AG08396 (cell line): ENCODE results near the gene MYLK.
"Not testable (repeated sequence)": the region's sequence is repeated elsewhere in the genome, so short reads cannot be mapped to it uniquely, and the experiment has no call there.

Experiments used
- DNase-seq: peaks from one replicate; pipeline ENCODE4 v3.0.0; 2012; ENCODE audit warnings: low spot score, mixed read lengths

Gene MYLK

DNA sequence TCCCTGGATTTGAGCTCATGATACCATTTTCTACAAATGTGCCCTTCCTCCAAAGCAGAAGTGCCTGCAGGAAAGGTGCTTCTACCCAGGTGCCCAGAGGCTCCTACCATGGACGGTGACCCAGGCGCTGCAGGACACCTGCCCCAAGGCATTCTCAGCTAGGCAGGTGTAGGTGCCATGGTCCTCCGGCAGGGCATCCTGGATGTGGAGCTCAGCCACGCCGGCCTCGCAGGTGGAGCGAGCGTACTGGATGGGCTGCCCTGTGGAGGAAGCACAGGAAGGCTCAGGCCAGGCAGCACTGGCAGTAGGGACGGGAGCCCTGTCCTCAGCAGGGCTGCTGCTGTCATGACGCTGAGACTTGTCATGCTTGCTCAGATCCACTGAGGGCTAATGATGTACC is 162.1 kb downstream of the MYLK start:
- DNase-seq, result no peak

- DNase-seq, result not testable (repeated sequence)
These were observed 162.9 kb downstream of the MYLK start for GRCh38 chr3:123721095-123721689.

- DNase-seq, result no peak
These were observed 163.5 kb downstream of the MYLK start for GRCh38 chr3:123720638-123721037.

- no peak for DNase-seq
These were observed 164.2 kb downstream of the MYLK start for GRCh38 chr3:123719862-123720453.

- DNase-seq, result peak; percentile 57
These were observed 164.9 kb downstream of the MYLK start for GRCh38 chr3:123719061-123719756.

GRCh38 chr3:123718108-123718507 is 166.0 kb downstream of the MYLK start:
- DNase-seq, result no peak

DNA sequence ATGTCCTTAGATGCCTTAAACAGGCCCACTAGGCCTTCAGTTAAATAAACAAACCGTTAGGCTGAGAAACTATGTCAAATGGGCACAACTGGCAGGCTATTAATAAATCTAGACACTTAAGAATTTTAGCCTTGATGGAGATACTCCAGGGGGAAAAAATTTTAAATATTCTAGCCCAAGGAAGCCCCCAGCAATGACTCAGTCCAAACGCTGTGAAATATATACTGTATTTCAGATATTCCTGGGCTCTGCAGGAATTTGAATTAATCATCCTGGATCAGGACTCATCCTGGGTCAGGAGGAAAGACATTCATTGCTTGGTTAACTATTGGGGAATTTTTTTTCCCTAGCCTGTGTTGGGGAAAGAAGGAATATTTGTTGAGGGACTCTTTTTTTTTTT is 166.7 kb downstream of the MYLK start:
- DNase-seq, result not testable (repeated sequence)

- DNase-seq, result no peak
These were observed 167.7 kb downstream of the MYLK start for GRCh38 chr3:123716411-123716810.

GRCh38 chr3:123713211-123713610 is 170.9 kb downstream of the MYLK start:
- DNase-seq, result no peak

GRCh38 chr3:123712077-123712860 is 171.9 kb downstream of the MYLK start:
- DNase-seq, result no peak

DNA sequence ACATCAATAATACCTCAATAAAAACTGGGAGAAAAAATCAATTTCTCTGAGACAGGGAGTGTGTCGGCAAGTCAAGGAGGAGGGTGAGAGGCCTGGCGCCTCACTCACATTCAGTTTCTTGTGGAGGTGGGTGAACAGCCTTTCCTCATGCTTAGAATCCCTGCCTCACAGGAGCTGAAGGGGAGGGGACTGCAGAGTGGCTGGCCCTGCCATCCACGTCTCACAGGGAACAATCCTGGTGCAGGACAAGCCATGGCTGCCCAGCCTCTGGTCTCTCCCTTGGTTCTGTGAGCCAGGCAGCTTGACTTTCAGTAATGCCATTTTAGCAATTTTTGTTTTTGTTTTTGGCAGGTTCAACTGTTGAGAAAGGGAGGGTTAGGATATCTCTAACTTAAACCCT is 172.8 kb downstream of the MYLK start:
- DNase-seq, result no peak

DNA sequence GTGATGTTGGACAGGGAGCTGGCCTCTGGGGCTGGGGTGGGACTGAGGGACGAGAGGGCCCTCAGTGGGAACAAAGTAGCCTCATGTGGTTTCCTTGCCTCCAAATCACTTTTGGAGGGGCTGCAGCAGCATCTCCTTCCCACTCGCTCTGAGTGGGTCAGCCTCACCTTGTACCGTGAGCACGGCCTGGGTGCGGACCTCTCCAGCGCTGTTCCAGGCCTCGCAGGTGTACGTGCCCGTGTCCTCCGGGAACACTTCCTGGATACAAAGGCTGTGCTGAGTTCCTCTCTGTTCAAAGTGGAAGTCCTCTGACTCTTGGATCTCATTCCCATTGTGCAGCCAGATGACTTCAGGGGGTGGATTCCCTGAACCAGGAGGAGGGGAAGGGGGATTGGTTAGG is 175.6 kb downstream of the MYLK start:
- DNase-seq, result no peak

GRCh38 chr3:123707641-123708040 is 176.5 kb downstream of the MYLK start:
- DNase-seq, result not testable (repeated sequence)

- no peak for DNase-seq
These were observed 177.3 kb downstream of the MYLK start for GRCh38 chr3:123706871-123707270.

- DNase-seq, result no peak
These were observed 178.4 kb downstream of the MYLK start for GRCh38 chr3:123705488-123706285.

- not testable (repeated sequence) for DNase-seq
These were observed 180.5 kb downstream of the MYLK start for GRCh38 chr3:123703663-123704062.

GRCh38 chr3:123702720-123703119 is 181.4 kb downstream of the MYLK start:
- no peak for DNase-seq

DNA sequence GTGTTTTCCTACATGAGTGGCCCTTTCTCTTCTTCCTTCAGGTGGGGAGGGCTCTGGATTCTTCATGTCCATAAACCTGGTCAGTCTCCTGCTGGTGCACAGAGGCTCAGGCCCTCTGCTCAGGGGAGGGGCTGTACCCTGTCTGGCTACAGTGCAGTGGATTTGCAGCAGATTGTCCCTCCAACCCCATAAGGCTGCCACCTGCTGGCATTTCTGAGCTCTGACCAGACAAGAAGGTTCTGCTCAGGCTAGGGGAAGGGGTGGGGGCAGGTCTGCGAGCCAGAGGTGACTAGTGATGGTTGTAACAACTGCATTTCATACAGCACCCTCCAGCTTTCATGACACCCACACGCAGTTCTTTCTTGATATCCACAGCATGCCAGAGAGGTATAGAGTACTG is 182.1 kb downstream of the MYLK start:
- not testable (repeated sequence) for DNase-seq

- no peak for DNase-seq
These were observed 183.1 kb downstream of the MYLK start for GRCh38 chr3:123700791-123701722.

DNA sequence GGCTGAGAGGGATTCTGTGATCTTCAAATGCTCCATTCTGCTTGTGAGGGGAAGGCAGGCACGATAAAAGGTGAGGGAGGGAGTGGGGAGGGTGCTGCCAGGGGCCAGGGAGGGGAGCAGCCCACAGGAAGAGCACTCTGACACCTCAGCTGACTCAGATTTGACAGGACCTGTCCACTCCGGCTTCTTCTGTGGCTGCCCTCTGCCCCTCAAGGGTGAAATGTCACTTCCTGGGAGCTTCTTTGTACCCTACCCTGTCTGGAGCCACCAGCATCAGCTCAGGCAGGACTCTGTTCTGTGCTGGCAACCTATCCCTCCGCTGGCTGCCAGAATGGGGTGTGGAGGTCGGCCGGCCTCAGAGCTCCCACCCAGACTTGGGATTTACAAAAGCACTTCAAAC is 185.3 kb downstream of the MYLK start:
- DNase-seq, result no peak

DNA sequence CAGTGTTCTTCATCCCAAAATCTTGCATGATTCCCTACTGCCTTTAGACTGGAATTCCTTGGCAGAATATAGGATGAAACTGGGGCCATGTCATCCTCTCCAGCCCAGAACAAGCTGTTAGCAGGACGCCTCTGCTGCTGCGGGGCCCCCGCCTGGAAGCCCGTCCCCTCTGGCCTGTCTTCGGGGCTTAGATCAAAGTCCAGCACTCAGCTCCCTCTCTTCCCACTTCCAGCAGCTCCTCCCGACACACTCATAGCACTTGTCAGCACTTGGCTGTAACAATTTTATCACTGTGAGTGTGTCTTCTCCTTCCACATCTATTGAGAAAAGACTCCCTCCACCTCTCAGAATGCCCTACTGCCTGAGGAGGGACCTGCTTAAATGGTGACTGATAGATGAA is 187.3 kb downstream of the MYLK start:
- no peak for DNase-seq
